AG04450 (cell line): ENCODE measurements around the gene ABCF1. TPM values are rescaled to one million over a fixed set of nuclear protein-coding genes. Genes with fewer than 3 reads are reported as not detected.

Experiments
- CTCF ChIA-PET: fragments of 300-600, 350-600 bp; formaldehyde crosslinking; extraction: SDS; loops from one replicate; lab custom pipeline; 2022; ENCODE audit warnings: antibody characterized with exemption, inconsistent platforms; lab: Charles Lee
- POLR2A ChIA-PET: fragments of 350-600 bp; formaldehyde crosslinking; extraction: SDS; loops from one replicate; lab custom pipeline; 2021; ENCODE audit warnings: antibody characterized with exemption, inconsistent platforms; lab: Yijun Ruan, JAX
- DNase-seq: peaks from one replicate; pipeline ENCODE4 v3.0.0-alpha.2; 2011; ENCODE audit warnings: low read depth, low spot score
- H3K27ac ChIP-seq: one replicate; pipeline ENCODE4 v1.5.1; 2012; ENCODE audit warnings: low read depth, low read length, control low read depth
- H3K27me3 ChIP-seq: one replicate; pipeline ENCODE4 v1.6.0; 2012; ENCODE audit warnings: low read length; ENCODE audit not compliant: control insufficient read depth, insufficient read depth
- H3K4me3 ChIP-seq: 2 replicates; pipeline ENCODE4 v1.5.1; 2011; ENCODE audit warnings: mild to moderate bottlenecking, low read depth, low read length, control low read depth
- H3K9me3 ChIP-seq: 2 replicates; pipeline ENCODE4 v1.5.1; 2012; ENCODE audit warnings: low read length; ENCODE audit not compliant: control insufficient read depth, insufficient read depth
- CTCF ChIP-seq: IDR thresholded peaks from 2 replicates; pipeline ENCODE4 v1.5.1; 2011; ENCODE audit warnings: low read depth, low read length, control low read depth, inconsistent platforms
- polyA plus RNA-seq: library from polyadenylated mRNA; depleted of rRNA; stranded (reverse); fragments of >200 nt; gene quantifications from 2 replicates; pipeline ENCODE4 v1.2.3, GENCODE V29; 2011

The ABCF1 gene
- polyA plus RNA-seq, 1 experiment: 32.3 TPM

- Histone ChIP-seq H3K27me3 (no peaks in the 10 kb centered on the region), H3K4me3 (peak overlapping the region; percentile 100), H3K27ac (peak overlapping the region; percentile 97), H3K9me3 (no peaks in the 10 kb centered on the region)
- no peak for DNase-seq
- CTCF ChIA-PET: interaction anchor here (0.6 to 6.7 kb wide), 4 partner anchors 15 to 76 kb away, joined by 3 to 101 read pairs (median 4); no protein-coding TSS in a partner anchor
- POLR2A ChIA-PET: interaction anchor here (0.6 to 1.7 kb wide), 7 partner anchors 8 to 60 kb away, joined by 3 to 14 read pairs (median 3); partner anchors contain the start of genes ABCF1 and PPP1R10
- TF ChIP-seq CTCF: no peak
Measured at GRCh38 chr6:30557683-30557981, 13.6 kb upstream of the ABCF1 start.

DNA sequence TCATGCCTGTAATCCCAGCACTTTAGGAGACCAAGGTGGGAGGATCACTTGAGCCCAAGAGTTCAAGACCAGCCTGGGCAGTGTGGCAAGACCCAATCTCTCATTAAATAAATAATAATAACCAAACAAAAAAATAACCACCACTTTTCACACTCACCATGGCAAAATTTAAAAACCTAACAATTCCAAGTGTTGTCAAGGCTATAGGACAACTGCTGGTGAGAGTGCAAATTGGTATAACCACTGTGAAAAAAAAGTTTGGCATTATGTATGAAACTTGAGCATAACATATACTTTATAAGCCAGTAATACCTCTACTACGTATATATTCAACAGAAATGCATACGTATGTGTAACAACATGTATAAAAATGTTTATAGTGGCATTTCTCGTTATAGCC lies 10.3 kb upstream of the ABCF1 start:
- ChIA-PET CTCF (interaction anchor here (0.8 kb wide), 1 partner anchor 19 kb away, joined by 3 read pairs; no protein-coding TSS in a partner anchor), POLR2A (no interaction called here)
- Histone ChIP-seq H3K27me3 (no peaks in the 10 kb centered on the region), H3K27ac (no peak overlapping the region), H3K9me3 (no peaks in the 10 kb centered on the region), H3K4me3 (no peak overlapping the region)
- no peak for TF ChIP-seq CTCF
- no peak for DNase-seq

DNA sequence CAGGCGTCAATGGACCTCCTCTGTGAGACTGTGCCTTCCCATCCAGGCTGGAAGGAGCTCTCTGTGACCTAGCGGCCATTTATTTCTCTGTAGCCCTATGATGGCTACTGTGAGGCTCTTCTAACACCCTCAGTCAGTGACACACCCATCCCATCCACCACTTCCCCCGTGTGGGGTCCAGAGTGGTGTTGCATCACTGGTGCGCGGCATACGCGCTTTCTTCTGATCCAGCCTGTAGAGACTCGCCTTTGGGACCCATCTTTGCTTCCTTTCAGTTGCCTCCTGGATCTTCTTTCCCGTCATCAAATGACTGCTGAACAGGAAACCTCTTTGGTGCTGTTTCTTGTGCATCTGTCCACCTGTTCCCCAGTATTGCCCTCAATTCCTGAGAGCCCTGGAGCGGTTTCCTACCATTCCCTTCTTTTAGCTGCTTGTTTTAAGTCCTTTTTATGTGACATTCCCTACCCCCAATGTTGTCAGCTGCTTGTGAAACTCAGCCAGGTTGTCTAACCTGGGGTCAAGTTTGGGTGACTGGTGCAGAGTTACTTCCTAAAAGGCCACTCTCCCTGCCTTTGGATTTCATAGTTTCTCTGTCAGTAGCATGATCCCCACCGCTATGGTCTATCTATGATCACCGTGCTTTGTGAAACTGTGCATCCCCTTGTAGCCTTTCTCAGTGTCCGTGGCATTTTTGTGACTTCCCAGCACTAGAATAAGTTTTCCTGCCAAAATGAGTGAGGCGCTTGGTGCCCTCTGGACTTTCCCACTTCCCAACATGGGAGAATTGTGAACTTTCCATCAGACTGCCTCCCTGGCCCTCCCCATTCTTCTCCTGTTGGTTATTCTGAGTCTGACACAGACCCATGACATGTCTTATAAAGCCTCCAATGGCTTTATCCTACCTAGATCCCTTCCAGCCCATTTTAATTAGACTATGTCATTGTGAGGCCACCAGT lies 8.5 kb upstream of the ABCF1 start:
- no peak for DNase-seq
- no peaks in the 10 kb centered on the region for H3K27me3 ChIP-seq
- H3K27ac ChIP-seq: no peak overlapping the region
- ChIA-PET CTCF (interaction anchor here (0.6 to 1.8 kb wide), 2 partner anchors 21 to 30 kb away, joined by 3 to 16 read pairs; no protein-coding TSS in a partner anchor), POLR2A (interaction anchor here (0.6 kb wide), 1 partner anchor 52 kb away, joined by 6 read pairs; no protein-coding TSS in a partner anchor)
- H3K4me3 ChIP-seq: no peak overlapping the region
- H3K9me3 ChIP-seq: no peaks in the 10 kb centered on the region
- no peak for TF ChIP-seq CTCF

DNA sequence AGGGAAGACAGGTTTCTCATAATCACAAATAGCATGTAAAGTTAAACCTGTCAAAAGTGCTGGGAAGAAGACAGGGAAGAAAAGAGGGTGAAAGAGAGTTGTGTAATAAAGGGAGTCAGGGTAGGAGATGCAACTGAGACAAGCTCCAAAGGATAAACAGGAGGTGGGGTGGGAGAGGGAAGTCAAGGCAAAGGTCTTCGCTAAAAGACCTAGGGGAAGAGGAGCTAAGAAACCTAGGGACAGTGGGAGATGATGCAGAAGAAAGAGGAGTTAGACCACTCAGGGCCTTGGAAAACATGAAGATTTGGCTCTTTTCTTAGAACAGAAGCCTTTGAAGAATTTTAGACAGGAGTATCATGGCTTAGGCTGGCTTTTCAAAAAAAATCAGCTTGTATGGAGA lies 7.1 kb upstream of the ABCF1 start:
- TF ChIP-seq CTCF: no peak
- DNase-seq: no peak
- CTCF ChIA-PET: interaction anchor here (1.4 to 1.8 kb wide), 3 partner anchors 19 to 111 kb away, joined by 3 to 16 read pairs (median 6); no protein-coding TSS in a partner anchor
- Histone ChIP-seq H3K27me3 (no peaks in the 10 kb centered on the region), H3K27ac (no peak overlapping the region), H3K4me3 (no peak overlapping the region), H3K9me3 (no peaks in the 10 kb centered on the region)
- POLR2A ChIA-PET: no interaction called here

- Histone ChIP-seq H3K27me3 (no peaks in the 10 kb centered on the region), H3K27ac (no peak overlapping the region), H3K9me3 (no peaks in the 10 kb centered on the region), H3K4me3 (no peak overlapping the region)
- no peak for TF ChIP-seq CTCF
- POLR2A ChIA-PET: interaction anchor here (1.1 to 1.9 kb wide), 2 partner anchors 8 to 9 kb away, joined by 4 read pairs; partner anchors contain the start of gene GNL1
- CTCF ChIA-PET: interaction anchor here (0.6 to 2.0 kb wide), 3 partner anchors 18 to 82 kb away, joined by 3 to 9 read pairs (median 3); no protein-coding TSS in a partner anchor
- no peak for DNase-seq
Measured at GRCh38 chr6:30565772-30566171, 5.5 kb upstream of the ABCF1 start.
